Right lobe of liver (tissue), 6 donors: ENCODE measurements around the gene TMEM125. TPM values are rescaled to one million over a fixed set of nuclear protein-coding genes. Genes with fewer than 3 reads are reported as not detected.

ENCODE experiments used
- ATAC-seq, 4 donors: fragments of 200-7000 bp; cut with Tn5 transposase; one replicate each; pipeline ENCODE4 v1.9.1; 2020; ENCODE audit warnings: mild to moderate bottlenecking in 4 of 4, moderate library complexity in 4 of 4
- DNase-seq, 3 donors: peaks; one replicate each; pipeline ENCODE4 v3.0.0-alpha.2; 2020
- H3K27ac ChIP-seq, 3 donors: fragments of 200-600 bp; one replicate each; pipeline ENCODE4 v1.8.0; 2022
- H3K27me3 ChIP-seq, 2 donors: fragments of 200-600 bp; one replicate each; pipeline ENCODE4 v1.8.0; 2022
- H3K36me3 ChIP-seq, 4 donors: fragments of 200-600 bp; sonication (generic) in 1 of 4; one replicate each; pipeline versions ENCODE4 v1.5.1 to v1.8.0; 2017 to 2022; ENCODE audit warnings: control low read depth in 1 of 4
- H3K4me1 ChIP-seq, 4 donors: fragments of 200-600 bp; sonication (generic) in 1 of 4; one replicate each; pipeline versions ENCODE4 v1.5.1 to v1.8.0; 2017 to 2022; ENCODE audit warnings: control low read depth in 1 of 4
- H3K4me3 ChIP-seq, 3 donors: fragments of 200-600 bp; one replicate each; pipeline ENCODE4 v1.8.0; 2022
- H3K9me3 ChIP-seq, 4 donors: fragments of 200-600 bp; sonication (generic) in 1 of 4; one replicate each; pipeline versions ENCODE4 v1.5.1 to v1.8.0; 2017 to 2022; ENCODE audit warnings: control low read depth in 1 of 4
- CTCF ChIP-seq, 4 donors: fragments of 200-600 bp in 3 of 4; fragments of 450-650 bp in 1 of 4; IDR thresholded peaks; one replicate each; pipeline versions ENCODE4 v1.5.1 to v1.8.0; 2016 to 2022; ENCODE audit warnings: antibody characterized with exemption in 4 of 4, mild to moderate bottlenecking in 2 of 4
- POLR2A ChIP-seq: fragments of 450-650 bp; IDR thresholded peaks from one replicate; pipeline ENCODE4 v1.6.1; 2017; ENCODE audit warnings: antibody characterized with exemption, mild to moderate bottlenecking
- WGBS: methylation state at CpG from one replicate; pipeline ENCODE4 v1.1.6; 2018; ENCODE audit warnings: low coverage, low lambda C conversion rate; ENCODE audit not compliant: insufficient coverage; ENCODE audit errors: missing lambda C conversion rate; 5-methylcytosine and 5-hydroxymethylcytosine counted together
- intact Hi-C, 2 donors: fragments of 100-400 bp; cut with DNase I; formaldehyde crosslinking; loops; one replicate each; pipeline versions ENCODE4 v1.11.2 to v1.14.1; 2022
- total RNA-seq, 6 experiments: library from RNA; depleted of rRNA in 2 of 6; stranded (reverse); fragments of >200 nt in 2 of 6; fragmentation: NEBNext Ultra II Directional in 3 of 6; extraction: Animal tissue kit (Norgen Biotek cat#: 25700) in 3 of 6; gene quantifications; one replicate each; pipeline versions ENCODE4 v1.1.0 to v1.2.4, GENCODE V29; 2016 to 2023
- donor health status: DM: no; HTN: yes; CAD: no.
- donor health status: DM: no; HTN: no; CAD: no.
- donor health status: DM: no; HTN: no; CAD: no.
- donor health status: DM: no; HTN: yes; CAD: no.
- donor health status: DM: no; HTN: yes; CAD: no.

The TMEM125 gene
- total RNA-seq, 6 experiments from 2014 or later, result 0.21 to 0.27 TPM; not detected in 4

DNA sequence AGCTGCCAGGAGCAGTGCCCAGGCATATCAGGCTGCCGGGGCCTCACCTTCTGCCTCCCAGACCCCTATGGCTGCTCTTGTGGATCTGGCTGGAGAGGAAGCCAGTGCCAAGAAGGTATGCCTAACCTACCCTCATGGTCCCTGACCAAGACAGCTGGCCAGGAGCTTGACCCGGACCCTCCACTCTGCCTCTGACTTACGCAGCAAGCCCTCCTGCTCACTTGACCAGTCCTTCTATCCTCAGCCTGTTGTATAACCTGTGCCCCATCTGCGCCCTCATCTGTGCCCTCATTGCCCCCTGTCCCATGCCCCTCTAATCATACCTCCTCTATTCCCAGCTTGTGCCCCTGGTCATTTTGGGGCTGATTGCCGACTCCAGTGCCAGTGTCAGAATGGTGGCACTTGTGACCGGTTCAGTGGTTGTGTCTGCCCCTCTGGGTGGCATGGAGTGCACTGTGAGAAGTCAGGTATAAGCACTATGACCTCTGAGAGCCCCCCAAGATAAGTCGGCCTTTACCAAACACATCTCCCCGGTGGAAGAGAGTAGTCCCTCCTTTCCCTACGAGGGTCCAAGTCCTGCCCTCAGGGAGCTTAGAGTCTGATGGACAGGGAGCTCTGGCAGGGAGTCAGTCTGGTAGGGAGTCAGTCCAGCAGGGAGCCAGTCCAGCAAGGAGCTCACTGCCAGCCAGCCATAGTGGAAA, 37.8 kb downstream of the TMEM125 start:
- H3K27ac ChIP-seq, result no peak overlapping the region
- 93% methylated on average over 7 of the region's 9 CpGs for WGBS
- TF ChIP-seq CTCF (IDR thresholded peaks at IDR 0.05) (no peak), POLR2A (no peak)
- H3K36me3 ChIP-seq, result no peaks in the 10 kb centered on the region
- H3K4me3 ChIP-seq, result no peak overlapping the region
- no peaks in the 10 kb centered on the region for H3K9me3 ChIP-seq
- no peak for ATAC-seq
- peak in 1 of 3 donors; percentile 16 for DNase-seq
- H3K27me3 ChIP-seq, result no peaks in the 10 kb centered on the region
- intact Hi-C loops, result no loop called here
- peaks cover 0 to 29% (median 14%) of the 10 kb centered on the region in 4 donors for H3K4me1 ChIP-seq

GRCh38 chr1:43308635-43309404, 39.0 kb downstream of the TMEM125 start:
- no peaks in the 10 kb centered on the region for H3K27me3 ChIP-seq
- no peaks in the 10 kb centered on the region for H3K36me3 ChIP-seq
- H3K4me1 ChIP-seq, result peaks cover 0 to 28% (median 14%) of the 10 kb centered on the region in 4 donors
- intact Hi-C loops, result no loop called here
- TF ChIP-seq POLR2A (no peak), CTCF (IDR thresholded peaks at IDR 0.05) (no peak)
- H3K4me3 ChIP-seq, result no peak overlapping the region
- no peak overlapping the region for H3K27ac ChIP-seq
- ATAC-seq (no peak), DNase-seq (peak in 1 of 3 donors; percentile 34)
- 93% methylated on average over 10 of the region's 20 CpGs for WGBS
- no peaks in the 10 kb centered on the region for H3K9me3 ChIP-seq

GRCh38 chr1:43309405-43310025, 39.7 kb downstream of the TMEM125 start:
- H3K27ac ChIP-seq, result no peak overlapping the region
- DNase-seq, result peak in 1 of 3 donors; percentile 35
- 81% methylated on average over 3 of the region's 13 CpGs for WGBS

DNA sequence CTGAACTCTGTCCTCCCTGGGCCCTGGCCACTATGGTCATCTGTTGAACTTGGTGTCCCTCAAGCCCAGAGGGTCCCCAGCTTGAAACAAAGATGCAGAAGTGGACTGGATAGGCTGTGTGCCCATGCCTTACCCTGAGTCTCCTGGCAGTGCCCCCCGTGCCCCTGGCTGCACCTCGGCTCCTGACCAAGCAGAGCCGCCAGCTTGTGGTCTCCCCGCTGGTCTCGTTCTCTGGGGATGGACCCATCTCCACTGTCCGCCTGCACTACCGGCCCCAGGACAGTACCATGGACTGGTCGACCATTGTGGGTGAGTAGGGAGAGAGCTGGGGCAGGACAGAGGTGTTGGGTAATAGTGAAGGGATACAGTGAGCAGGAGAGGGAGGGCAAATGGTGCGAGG, 41.7 kb downstream of the TMEM125 start:
- Histone ChIP-seq H3K36me3 (no peaks in the 10 kb centered on the region), H3K9me3 (no peaks in the 10 kb centered on the region), H3K27ac (no peak overlapping the region), H3K27me3 (no peaks in the 10 kb centered on the region), H3K4me1 (peaks cover 0 to 29% (median 14%) of the 10 kb centered on the region in 4 donors), H3K4me3 (no peak overlapping the region)
- ATAC-seq, result no peak
- TF ChIP-seq POLR2A (no peak), CTCF (IDR thresholded peaks at IDR 0.05) (no peak)
- DNase-seq, result peak in 1 of 3 donors; percentile 53
- WGBS, result 73% methylated on average over 3 of the region's 9 CpGs
- intact Hi-C loops, result no loop called here

More at GRCh38 chr1:43309405-43310025, 39.7 kb downstream of the TMEM125 start:
- intact Hi-C loops, result no loop called here
- no peak overlapping the region for H3K4me3 ChIP-seq
- no peaks in the 10 kb centered on the region for H3K9me3 ChIP-seq
- TF ChIP-seq CTCF (IDR thresholded peaks at IDR 0.05) (no peak), POLR2A (no peak)
- peaks cover 0 to 29% (median 14%) of the 10 kb centered on the region in 4 donors for H3K4me1 ChIP-seq
- H3K36me3 ChIP-seq, result no peaks in the 10 kb centered on the region
- no peak for ATAC-seq
- H3K27me3 ChIP-seq, result no peaks in the 10 kb centered on the region
